ENCODE data around the gene OR2F2.

The OR2F2 gene

GRCh38 chr7:143924851-143925250, 10.2 kb upstream of the OR2F2 start:
- Histone ChIP-seq H4K20me1 (ENCODE audit: insufficient read depth, low read length, poor library complexity, severe bottlenecking) (no peaks in the 10 kb centered on the region), H3K79me2 (ENCODE audit: insufficient read depth, low read length) (no peaks in the 10 kb centered on the region), H3K9me3 (ENCODE audit: insufficient read depth, low read depth, low read length) (no peaks in the 10 kb centered on the region), H3K9me2 (replicated peaks; ENCODE audit: low read depth, low read length) (no peaks in the 10 kb centered on the region), H3K36me3 (ENCODE audit: insufficient read depth, low read length) (no peaks in the 10 kb centered on the region), H3K27me3 (ENCODE audit: insufficient read depth, low read length, poor library complexity, severe bottlenecking) (no peaks in the 10 kb centered on the region), H3K4me1 (ENCODE audit: insufficient read depth, low read length, poor library complexity, severe bottlenecking) (no peaks in the 10 kb centered on the region), H3F3A (ENCODE audit: low read depth) (no peaks in the 10 kb centered on the region), H3K4me3 (ENCODE audit: low read length, poor library complexity, severe bottlenecking) (no peak overlapping the region), H2AFZ (ENCODE audit: low read length) (no peak overlapping the region), H3K9ac (ENCODE audit: low read depth, low read length, poor library complexity, severe bottlenecking) (no peak overlapping the region), H3K4me2 (ENCODE audit: low read depth, low read length, poor library complexity, severe bottlenecking) (no peak overlapping the region)
- TF ChIP-seq, protein P1, sequence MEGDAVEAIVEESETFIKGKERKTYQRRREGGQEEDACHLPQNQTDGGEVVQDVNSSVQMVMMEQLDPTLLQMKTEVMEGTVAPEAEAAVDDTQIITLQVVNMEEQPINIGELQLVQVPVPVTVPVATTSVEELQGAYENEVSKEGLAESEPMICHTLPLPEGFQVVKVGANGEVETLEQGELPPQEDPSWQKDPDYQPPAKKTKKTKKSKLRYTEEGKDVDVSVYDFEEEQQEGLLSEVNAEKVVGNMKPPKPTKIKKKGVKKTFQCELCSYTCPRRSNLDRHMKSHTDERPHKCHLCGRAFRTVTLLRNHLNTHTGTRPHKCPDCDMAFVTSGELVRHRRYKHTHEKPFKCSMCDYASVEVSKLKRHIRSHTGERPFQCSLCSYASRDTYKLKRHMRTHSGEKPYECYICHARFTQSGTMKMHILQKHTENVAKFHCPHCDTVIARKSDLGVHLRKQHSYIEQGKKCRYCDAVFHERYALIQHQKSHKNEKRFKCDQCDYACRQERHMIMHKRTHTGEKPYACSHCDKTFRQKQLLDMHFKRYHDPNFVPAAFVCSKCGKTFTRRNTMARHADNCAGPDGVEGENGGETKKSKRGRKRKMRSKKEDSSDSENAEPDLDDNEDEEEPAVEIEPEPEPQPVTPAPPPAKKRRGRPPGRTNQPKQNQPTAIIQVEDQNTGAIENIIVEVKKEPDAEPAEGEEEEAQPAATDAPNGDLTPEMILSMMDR (conservative IDR thresholded peaks at IDR 0.05; ENCODE audit: low read length), result no peak
- TF ChIP-seq EZH2phosphoT487 (IDR thresholded peaks at IDR 0.05; ENCODE audit: borderline replicate concordance), result no peak

GRCh38 chr7:143929224-143929920, 5.7 kb upstream of the OR2F2 start:
- Histone ChIP-seq H4K20me1 (ENCODE audit: insufficient read depth, low read length, poor library complexity, severe bottlenecking) (no peaks in the 10 kb centered on the region), H2AFZ (ENCODE audit: low read length) (no peak overlapping the region), H3K4me2 (ENCODE audit: low read depth, low read length, poor library complexity, severe bottlenecking) (no peak overlapping the region), H3K27me3 (ENCODE audit: insufficient read depth, low read length, poor library complexity, severe bottlenecking) (no peaks in the 10 kb centered on the region), H3K9me3 (ENCODE audit: insufficient read depth, low read depth, low read length) (no peaks in the 10 kb centered on the region), H3K9me2 (replicated peaks; ENCODE audit: low read depth, low read length) (no peaks in the 10 kb centered on the region), H3K36me3 (ENCODE audit: insufficient read depth, low read length) (no peaks in the 10 kb centered on the region), H3K79me2 (ENCODE audit: insufficient read depth, low read length) (no peaks in the 10 kb centered on the region), H3F3A (ENCODE audit: low read depth) (no peaks in the 10 kb centered on the region), H3K9ac (ENCODE audit: low read depth, low read length, poor library complexity, severe bottlenecking) (no peak overlapping the region), H3K4me1 (ENCODE audit: insufficient read depth, low read length, poor library complexity, severe bottlenecking) (no peaks in the 10 kb centered on the region), H3K4me3 (ENCODE audit: low read length, poor library complexity, severe bottlenecking) (no peak overlapping the region)
- no peak for TF ChIP-seq EZH2phosphoT487 (IDR thresholded peaks at IDR 0.05; ENCODE audit: borderline replicate concordance)
- TF ChIP-seq, protein P1 (conservative IDR thresholded peaks at IDR 0.05; ENCODE audit: low read length), result no peak

- H3K9ac ChIP-seq (ENCODE audit: low read depth, low read length, poor library complexity, severe bottlenecking), result no peak overlapping the region
- H4K20me1 ChIP-seq (ENCODE audit: insufficient read depth, low read length, poor library complexity, severe bottlenecking), result no peaks in the 10 kb centered on the region
- H3K9me2 ChIP-seq (replicated peaks; ENCODE audit: low read depth, low read length), result no peaks in the 10 kb centered on the region
- H3K79me2 ChIP-seq (ENCODE audit: insufficient read depth, low read length), result no peaks in the 10 kb centered on the region
- no peaks in the 10 kb centered on the region for H3K36me3 ChIP-seq (ENCODE audit: insufficient read depth, low read length)
- no peak for TF ChIP-seq EZH2phosphoT487 (IDR thresholded peaks at IDR 0.05; ENCODE audit: borderline replicate concordance)
- TF ChIP-seq, protein P1 (conservative IDR thresholded peaks at IDR 0.05; ENCODE audit: low read length), result no peak
- no peaks in the 10 kb centered on the region for H3K9me3 ChIP-seq (ENCODE audit: insufficient read depth, low read depth, low read length)
- no peaks in the 10 kb centered on the region for H3K4me1 ChIP-seq (ENCODE audit: insufficient read depth, low read length, poor library complexity, severe bottlenecking)
- H3K4me3 ChIP-seq (ENCODE audit: low read length, poor library complexity, severe bottlenecking), result no peak overlapping the region
- no peaks in the 10 kb centered on the region for H3K27me3 ChIP-seq (ENCODE audit: insufficient read depth, low read length, poor library complexity, severe bottlenecking)
- H2AFZ ChIP-seq (ENCODE audit: low read length), result no peak overlapping the region
- H3K4me2 ChIP-seq (ENCODE audit: low read depth, low read length, poor library complexity, severe bottlenecking), result no peak overlapping the region
- H3F3A ChIP-seq (ENCODE audit: low read depth), result no peaks in the 10 kb centered on the region
Measured at GRCh38 chr7:143931739-143932138, 3.3 kb upstream of the OR2F2 start.
